ENCODE results near the gene SLC4A3. TPM values are rescaled to one million over a fixed set of nuclear protein-coding genes. Genes with fewer than 3 reads are reported as not detected.

Gene SLC4A3
- total and polyA plus RNA-seq, 2 of the 8 experiments (the other 6 are each of a cell fraction or from before 2014, with no cell fraction given) = 4.8 to 7.4 TPM

- peaks cover 0 to 6% (median 3%) of the 10 kb centered on the region in 4 experiments; a peak in 5 of 7 replicates for H3K27me3 ChIP-seq (replicated peaks in 1 of 4; ENCODE audit: control insufficient read depth in 3 of 4, extremely low read depth in 1 of 4, insufficient read depth in 3 of 4, low read length in 3 of 4)
- no peak overlapping the region for H2BK15ac ChIP-seq (ENCODE audit: low read length)
- H2BK5ac ChIP-seq (ENCODE audit: low read depth, low read length) = no peak overlapping the region
- no peaks in the 10 kb centered on the region for H3K9me3 ChIP-seq (ENCODE audit: insufficient read depth in 2 of 2, low read depth in 1 of 2, low read length in 1 of 2)
- H4K20me1 ChIP-seq (replicated peaks in 1 of 2; ENCODE audit: control insufficient read depth in 1 of 2, insufficient read depth in 2 of 2, low read length in 2 of 2) = peaks cover 0 to 4% of the 10 kb centered on the region in 2 experiments
- H2AFZ ChIP-seq (ENCODE audit: low read length) = no peak overlapping the region
- no peak overlapping the region for H2BK120ac ChIP-seq (replicated peaks; ENCODE audit: low read depth, low read length)
- H3K4me3 ChIP-seq (ENCODE audit: extremely low read depth in 1 of 4, insufficient read depth in 2 of 4, low read depth in 3 of 4, low read length in 4 of 4) = no peak overlapping the region
- H3K9ac ChIP-seq (replicated peaks in 1 of 4; ENCODE audit: extremely low read depth in 1 of 4, low read depth in 3 of 4, low read length in 3 of 4) = no peak overlapping the region
- H3K4me2 ChIP-seq (ENCODE audit: insufficient read depth in 1 of 2, low read depth in 2 of 2, low read length in 2 of 2) = no peak overlapping the region
- no peak overlapping the region for H3K14ac ChIP-seq (ENCODE audit: insufficient read length)
- no peak overlapping the region for H3K23ac ChIP-seq (ENCODE audit: insufficient read length)
- peaks cover 4% of the 10 kb centered on the region; the same call in 1 of the 2 replicates for H3K23me2 ChIP-seq (ENCODE audit: low read depth, low read length)
- H3K18ac ChIP-seq (ENCODE audit: extremely low read depth, low read length) = no peak overlapping the region
- peak overlapping the region; percentile 65; the same call in 1 of the 2 replicates for H4K8ac ChIP-seq (ENCODE audit: extremely low read depth, insufficient read depth, low read length)
- H3K56ac ChIP-seq (replicated peaks; ENCODE audit: insufficient read length, low read depth, low read length) = no peak overlapping the region
- H2BK12ac ChIP-seq (ENCODE audit: low read depth, low read length) = no peak overlapping the region
- H3K4ac ChIP-seq (replicated peaks; ENCODE audit: insufficient read length, low read depth, low read length) = no peak overlapping the region
- H3K27ac ChIP-seq (ENCODE audit: low read depth, low read length) = no peak overlapping the region
- no peak overlapping the region for H4K5ac ChIP-seq (ENCODE audit: insufficient read length, low read depth, low read length)
- WGBS, 2 experiments (ENCODE audit: extremely low coverage in 1 of 2, insufficient coverage in 1 of 2, insufficient read length in 1 of 2, insufficient replicate concordance in 2 of 2, low coverage in 1 of 2, low lambda C conversion rate in 2 of 2, missing lambda C conversion rate in 1 of 2) = 89% methylated on average over 17 of the region's 17 CpGs; no CpG with 5 or more reads in 1 of the 2 experiments
- H2AK5ac ChIP-seq (ENCODE audit: low read depth, low read length) = no peak overlapping the region
- ChIA-PET CTCF (ENCODE audit: partially characterized antibody) (interaction anchor here (0.6 to 22.0 kb wide), 27 partner anchors 10 to 179 kb away, joined by 3 to 356 read pairs (median 3); partner anchors contain the start of gene SLC4A3), POLR2A (ENCODE audit: partially characterized antibody) (interaction anchor here (0.9 to 1.5 kb wide), 4 partner anchors 8 to 101 kb away, joined by 3 to 5 read pairs (median 4); no protein-coding TSS in a partner anchor)
- no peaks in the 10 kb centered on the region; a peak in 2 of 7 replicates for H3K4me1 ChIP-seq (replicated peaks in 1 of 4; ENCODE audit: control insufficient read depth in 3 of 4, insufficient read depth in 4 of 4, low read length in 3 of 4)
- H3K79me1 ChIP-seq (ENCODE audit: low read depth, low read length) = no peaks in the 10 kb centered on the region
- no peaks in the 10 kb centered on the region for H3K36me3 ChIP-seq (ENCODE audit: control insufficient read depth in 2 of 4, insufficient read depth in 4 of 4, low read length in 3 of 4)
- no peak overlapping the region for H2BK20ac ChIP-seq (ENCODE audit: low read length)
- no peaks in the 10 kb centered on the region for H3K79me2 ChIP-seq (ENCODE audit: control insufficient read depth in 1 of 2, insufficient read depth in 2 of 2, low read length in 2 of 2)
- DNase-seq (ENCODE audit: low read depth in 1 of 2, low spot score in 2 of 2) (no peak), FAIRE-seq (no peak)
- H4K91ac ChIP-seq (replicated peaks; ENCODE audit: insufficient read length, low read length) = no peak overlapping the region
- no peak for TF ChIP-seq YY1 (IDR thresholded peaks at IDR 0.05; ENCODE audit: low read depth, low read length)
- no peak for TF ChIP-seq TEAD4 (IDR thresholded peaks at IDR 0.05; ENCODE audit: low read depth, low read length)
- TF ChIP-seq CTCF (IDR thresholded peaks at IDR 0.05; ENCODE audit: control extremely low read depth in 1 of 3, insufficient read depth in 1 of 3, low read depth in 1 of 3, low read length in 3 of 3) = peak in 2 of 3 experiments; percentile 65; a peak in 3 of 4 replicates
- TF ChIP-seq POLR2A (IDR thresholded peaks at IDR 0.05; ENCODE audit: control extremely low read depth in 1 of 2, low read depth in 2 of 2, low read length in 2 of 2) = no peak
- no peak for TF ChIP-seq RNF2 (IDR thresholded peaks at IDR 0.05; ENCODE audit: borderline replicate concordance, low read depth, low read length, missing control alignments, poor library complexity, severe bottlenecking)
- no peak for TF ChIP-seq SP4 (IDR thresholded peaks at IDR 0.05; ENCODE audit: low read length)
- no peak for TF ChIP-seq CHD1 (IDR thresholded peaks at IDR 0.05; ENCODE audit: low read depth, low read length)
- peak; percentile 53 to 71 for TF ChIP-seq RAD21 (IDR thresholded peaks at IDR 0.05 in 1 of 2, conservative IDR thresholded peaks at IDR 0.05 in 1 of 2; ENCODE audit: low read depth in 2 of 2, low read length in 2 of 2)
- TF ChIP-seq PHF8 (conservative IDR thresholded peaks at IDR 0.05; ENCODE audit: low read depth, low read length) = no peak
Observed at GRCh38 chr2:219638217-219638947, 11.0 kb downstream of the SLC4A3 start.
